Brain microvascular endothelial cell (primary cell): ENCODE results near the gene SH3BGRL3.
A peak's percentile ranks its signal among the peaks of the same experiment; 100 is the strongest.

Experiments
- DNase-seq: peaks from one replicate; pipeline ENCODE4 v3.0.0-alpha.2; 2020
- H3K27ac ChIP-seq: fragments of 250-450 bp; sonication (Bioruptor Pico); 2 replicates; pipeline ENCODE4 v1.5.1; 2020; ENCODE audit warnings: mild to moderate bottlenecking, moderate library complexity
- H3K27me3 ChIP-seq: fragments of 250-450 bp; sonication (Bioruptor Pico); replicated peaks from 2 replicates; pipeline ENCODE4 v1.5.1; 2020; ENCODE audit warnings: mild to moderate bottlenecking
- H3K36me3 ChIP-seq: fragments of 250-450 bp; sonication (Bioruptor Pico); replicated peaks from 2 replicates; pipeline ENCODE4 v1.5.1; 2020; ENCODE audit warnings: mild to moderate bottlenecking
- H3K4me3 ChIP-seq: 2 replicates; pipeline ENCODE4 v1.5.1; 2011; ENCODE audit warnings: low read depth, mild to moderate bottlenecking, control low read depth, low read length, moderate library complexity
- CTCF ChIP-seq: IDR thresholded peaks from 2 replicates; pipeline ENCODE4 v1.5.1; 2011; ENCODE audit warnings: low read depth, mild to moderate bottlenecking, moderate library complexity, low read length, control low read depth, inconsistent platforms; ENCODE audit errors: missing control alignments
- in situ Hi-C: cut with HindIII; loops from 2 replicates; pipeline ENCODE4 v1.10.0; 2017; ENCODE audit warnings: low sequenced_read_pairs, low pct_ligation_motif_present

The SH3BGRL3 gene

GRCh38 chr1:26263212-26263611, 16.7 kb upstream of the SH3BGRL3 start:
- no peaks in the 10 kb centered on the region for H3K27me3 ChIP-seq
- peaks cover 22% of the 10 kb centered on the region for H3K36me3 ChIP-seq
- in situ Hi-C loops = no loop called here
- TF ChIP-seq CTCF = no peak
- no peak overlapping the region for H3K27ac ChIP-seq
- no peak overlapping the region for H3K4me3 ChIP-seq
- no peak for DNase-seq

GRCh38 chr1:26265405-26265804, 14.5 kb upstream of the SH3BGRL3 start:
- Histone ChIP-seq H3K27ac (no peak overlapping the region), H3K27me3 (no peaks in the 10 kb centered on the region), H3K4me3 (no peak overlapping the region), H3K36me3 (peaks cover 31% of the 10 kb centered on the region)
- DNase-seq = no peak
- in situ Hi-C loops = no loop called here
- no peak for TF ChIP-seq CTCF

GRCh38 chr1:26268290-26269197, 11.3 kb upstream of the SH3BGRL3 start:
- Histone ChIP-seq H3K27me3 (no peaks in the 10 kb centered on the region), H3K4me3 (no peak overlapping the region), H3K36me3 (peaks cover 25% of the 10 kb centered on the region), H3K27ac (no peak overlapping the region)
- in situ Hi-C loops = no loop called here
- no peak for DNase-seq
- no peak for TF ChIP-seq CTCF

- in situ Hi-C loops = no loop called here
- Histone ChIP-seq H3K27me3 (no peaks in the 10 kb centered on the region), H3K36me3 (peaks cover 25% of the 10 kb centered on the region), H3K27ac (no peak overlapping the region), H3K4me3 (no peak overlapping the region)
- DNase-seq = no peak
- no peak for TF ChIP-seq CTCF
Observed at GRCh38 chr1:26269198-26269550, 10.7 kb upstream of the SH3BGRL3 start.

- no peaks in the 10 kb centered on the region for H3K27me3 ChIP-seq
- H3K36me3 ChIP-seq = peaks cover 16% of the 10 kb centered on the region
- H3K4me3 ChIP-seq = no peak overlapping the region
- peak; percentile 73 for DNase-seq
- no peak for TF ChIP-seq CTCF
- peak overlapping the region; percentile 67 for H3K27ac ChIP-seq
- in situ Hi-C loops = no loop called here
Observed at GRCh38 chr1:26274801-26275425, 5.0 kb upstream of the SH3BGRL3 start.
